Activated CD4-positive, alpha-beta T cell treated with anti-CD3 and anti-CD28 coated beads, Interleukin-10, Interleukin-2, amounts not matched to agents 100 ng/mL and 50 ng/mL, durations not matched to agents 16 hours and 8 hours (primary cell): ENCODE results near the gene SLBP.

Experiments
- DNase-seq: peaks from one replicate; pipeline ENCODE4 v3.0.0-alpha.2; 2020

The SLBP gene

DNA sequence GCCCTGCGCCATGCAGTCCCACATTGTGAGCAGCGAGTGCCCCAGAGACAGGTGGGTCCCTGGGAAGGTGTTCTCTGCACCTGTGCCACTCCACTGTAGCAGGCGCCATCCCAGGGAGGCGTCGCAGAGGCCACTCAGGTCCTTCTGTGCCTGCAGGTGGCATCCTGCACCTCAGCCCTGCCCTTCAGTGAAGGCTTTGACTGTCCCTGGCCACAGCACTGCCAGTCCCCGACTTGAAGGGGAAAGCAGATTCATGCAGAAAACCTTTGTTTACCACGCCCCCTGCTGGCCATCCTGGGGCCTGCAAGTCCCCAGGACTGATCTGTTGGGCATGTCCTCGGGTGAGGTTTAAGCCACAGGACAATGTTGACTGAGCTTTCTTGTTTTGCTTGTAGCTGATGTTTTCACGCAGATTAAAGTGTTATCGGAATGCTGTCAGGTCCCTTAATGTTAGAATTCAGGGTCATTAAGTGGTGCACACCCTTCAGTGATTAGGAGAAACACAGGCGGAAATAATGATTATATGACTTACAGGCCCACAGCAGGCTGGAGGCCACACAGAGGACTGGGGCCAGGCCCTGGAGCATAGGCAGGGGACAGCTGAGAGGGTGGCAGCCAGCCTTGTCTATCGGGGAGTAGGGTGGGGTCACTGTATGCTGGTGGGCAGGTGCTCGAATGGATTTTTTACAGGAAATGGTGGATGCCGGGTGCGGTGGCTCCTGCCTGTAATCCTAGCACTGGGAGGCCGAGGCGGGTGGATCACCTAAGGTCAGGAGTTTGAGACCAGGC, 14.2 kb upstream of the SLBP start:
- DNase-seq = peak; percentile 87

DNA sequence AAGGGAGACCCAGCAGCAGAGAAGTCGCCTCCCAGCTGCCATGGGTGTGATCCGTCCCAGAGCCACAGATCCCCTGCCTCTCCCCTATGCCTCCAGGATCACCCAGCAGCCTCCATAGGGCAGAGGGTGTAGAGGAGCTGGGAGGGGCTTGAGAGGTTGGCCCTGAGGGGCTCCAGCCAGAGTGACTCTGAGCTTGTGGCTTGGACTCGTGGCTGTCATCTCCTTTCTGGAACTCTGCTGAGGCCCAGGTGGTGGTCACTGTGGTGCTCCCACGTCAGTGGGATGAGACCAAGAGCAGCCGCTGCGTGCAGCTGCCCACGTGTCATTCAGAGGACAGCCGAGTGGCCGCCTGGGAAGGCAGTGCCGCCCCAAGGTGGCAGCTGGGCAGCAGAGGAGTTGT, 13.4 kb upstream of the SLBP start:
- DNase-seq = no peak

DNA sequence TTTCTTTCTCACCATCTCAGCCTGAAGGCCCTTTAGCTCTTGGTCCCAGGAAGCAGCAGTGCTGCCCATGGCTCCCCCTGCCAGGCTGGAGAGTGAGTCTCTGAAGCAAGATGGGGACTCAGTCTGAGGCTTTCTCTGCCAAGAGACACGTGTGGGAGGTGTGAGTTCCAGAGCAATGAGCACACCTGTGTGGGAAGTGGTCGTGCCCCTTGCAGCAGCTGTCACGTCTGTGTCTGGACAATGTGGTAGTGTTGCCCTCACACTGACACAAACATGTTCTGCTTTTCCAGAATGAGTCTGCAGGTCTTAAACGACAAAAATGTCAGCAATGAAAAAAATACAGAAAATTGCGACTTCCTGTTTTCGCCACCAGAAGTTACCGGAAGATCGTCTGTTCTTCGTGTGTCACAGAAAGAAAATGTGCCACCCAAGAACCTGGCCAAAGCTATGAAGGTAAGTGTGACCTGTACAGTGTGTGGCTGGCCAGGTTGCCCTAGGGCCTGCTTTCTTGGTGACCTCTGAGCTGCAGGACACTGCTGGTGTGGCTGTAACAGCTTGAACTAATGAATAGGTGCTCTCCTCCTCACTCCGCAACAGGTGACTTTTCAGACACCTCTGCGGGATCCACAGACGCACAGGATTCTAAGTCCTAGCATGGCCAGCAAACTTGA, 11.1 kb upstream of the SLBP start:
- peak; percentile 67 for DNase-seq

DNA sequence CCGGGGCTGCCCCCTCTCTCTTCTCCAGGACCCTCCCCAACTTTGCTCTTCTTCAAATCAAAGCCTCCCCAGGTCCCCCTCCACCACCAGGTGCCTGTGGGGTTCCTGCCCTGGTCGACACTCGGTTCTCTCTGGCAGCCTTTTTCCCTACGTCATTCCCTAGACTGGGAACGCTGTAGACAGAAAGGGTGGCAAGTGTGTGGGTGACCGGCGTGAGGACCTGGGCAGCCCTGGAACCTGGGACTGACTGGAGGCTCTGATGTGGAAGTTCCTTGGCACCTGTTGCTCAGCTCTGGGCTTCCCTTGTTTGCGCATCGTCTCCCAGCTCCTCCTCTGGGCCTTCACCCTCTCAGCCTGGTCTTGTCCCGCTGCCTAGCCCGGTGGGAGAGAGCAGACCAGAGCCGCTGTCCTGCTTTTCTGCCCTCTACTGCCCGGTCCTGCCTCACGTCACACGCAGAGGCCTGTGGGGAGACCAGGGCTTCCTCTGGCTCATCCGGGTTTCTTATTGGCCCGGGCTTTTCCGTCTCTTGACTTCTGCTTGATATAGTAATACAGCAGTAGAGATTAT, 10.5 kb upstream of the SLBP start:
- no peak for DNase-seq

DNA sequence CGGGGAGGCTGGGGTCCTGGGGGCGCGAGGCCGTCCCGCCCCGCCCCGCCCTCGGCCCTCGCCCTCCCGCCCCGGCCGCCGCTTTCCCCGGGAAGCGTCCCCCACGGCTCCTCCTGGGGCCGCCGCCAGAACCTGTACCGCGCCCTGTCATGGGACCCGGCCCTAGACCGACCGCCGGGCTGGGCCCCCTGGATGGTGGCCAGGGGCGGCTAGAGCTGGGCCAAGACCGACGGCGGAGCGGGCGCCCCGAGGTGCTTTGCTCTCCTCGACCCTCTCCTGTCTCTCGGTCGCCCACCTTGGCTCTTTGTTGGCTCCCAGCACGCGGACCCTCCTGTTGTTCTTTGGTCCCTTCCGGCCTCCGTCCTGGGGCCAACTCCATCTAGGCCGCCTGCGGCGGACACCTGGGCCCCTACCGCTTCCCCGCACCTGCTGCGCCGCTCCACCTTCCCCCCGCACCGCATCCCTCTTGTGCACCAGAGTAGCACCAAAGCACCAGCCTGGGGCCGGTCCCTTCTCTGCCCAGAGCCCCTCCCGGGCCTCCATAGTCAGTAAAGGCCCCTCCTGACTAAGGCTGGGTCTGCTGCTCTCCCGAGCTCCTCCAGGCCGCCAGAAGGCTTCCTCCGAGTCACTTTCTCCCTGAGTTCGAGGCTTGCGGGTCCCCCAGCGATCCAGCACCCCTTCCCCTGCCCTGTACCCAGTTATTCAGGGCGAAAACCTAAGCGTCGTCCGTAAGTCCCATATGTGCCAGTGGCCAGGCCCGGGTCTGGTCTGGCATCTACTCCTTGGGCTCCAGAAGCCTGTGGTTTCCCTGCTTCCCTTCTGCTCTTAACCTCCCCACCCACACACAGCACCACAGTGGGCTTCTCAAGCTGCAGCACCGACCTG, 9.8 kb upstream of the SLBP start:
- DNase-seq = no peak

DNA sequence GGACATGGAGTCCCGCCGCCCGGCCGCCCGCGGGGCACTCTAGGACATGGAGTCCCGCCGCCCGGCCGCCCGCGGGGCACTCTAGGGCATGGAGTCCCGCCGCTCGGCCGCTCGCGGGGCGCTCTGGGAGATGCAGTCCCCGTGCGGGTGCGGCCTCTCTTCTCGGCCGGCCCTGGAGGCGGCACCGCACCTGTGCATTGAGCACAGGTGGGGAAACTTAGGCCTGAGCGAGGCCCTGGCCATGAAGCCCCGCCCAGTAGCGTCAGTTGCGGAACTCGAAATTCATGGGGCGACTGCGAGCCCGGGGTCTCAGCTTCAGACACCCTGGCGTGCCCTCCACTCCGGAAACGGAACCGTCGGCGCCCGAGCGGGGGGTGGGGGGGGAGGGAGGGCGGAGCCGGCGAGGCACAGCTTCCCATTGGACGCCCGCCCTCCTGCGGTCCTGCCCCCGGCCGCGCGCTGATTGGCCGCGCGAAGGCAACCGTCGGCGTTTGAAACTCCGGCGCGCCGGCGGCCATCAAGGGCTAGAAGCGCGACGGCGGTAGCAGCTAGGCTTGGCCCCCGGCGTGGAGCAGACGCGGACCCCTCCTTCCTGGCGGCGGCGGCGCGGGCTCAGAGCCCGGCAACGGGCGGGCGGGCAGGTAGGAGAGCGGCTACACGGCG, 9.0 kb upstream of the SLBP start, which contains the start of the genes TACC3 and TMEM129:
Gene TACC3, plus strand, starts transcription at position 519 of the 663 bp plus-strand sequence. CDS start 1,901 bp downstream, outside the sequence.
Gene TMEM129, minus strand, starts transcription at position 321 of the 663 bp plus-strand sequence. CDS start 486 bp downstream, outside the sequence.
- peak; percentile 97 for DNase-seq

DNA sequence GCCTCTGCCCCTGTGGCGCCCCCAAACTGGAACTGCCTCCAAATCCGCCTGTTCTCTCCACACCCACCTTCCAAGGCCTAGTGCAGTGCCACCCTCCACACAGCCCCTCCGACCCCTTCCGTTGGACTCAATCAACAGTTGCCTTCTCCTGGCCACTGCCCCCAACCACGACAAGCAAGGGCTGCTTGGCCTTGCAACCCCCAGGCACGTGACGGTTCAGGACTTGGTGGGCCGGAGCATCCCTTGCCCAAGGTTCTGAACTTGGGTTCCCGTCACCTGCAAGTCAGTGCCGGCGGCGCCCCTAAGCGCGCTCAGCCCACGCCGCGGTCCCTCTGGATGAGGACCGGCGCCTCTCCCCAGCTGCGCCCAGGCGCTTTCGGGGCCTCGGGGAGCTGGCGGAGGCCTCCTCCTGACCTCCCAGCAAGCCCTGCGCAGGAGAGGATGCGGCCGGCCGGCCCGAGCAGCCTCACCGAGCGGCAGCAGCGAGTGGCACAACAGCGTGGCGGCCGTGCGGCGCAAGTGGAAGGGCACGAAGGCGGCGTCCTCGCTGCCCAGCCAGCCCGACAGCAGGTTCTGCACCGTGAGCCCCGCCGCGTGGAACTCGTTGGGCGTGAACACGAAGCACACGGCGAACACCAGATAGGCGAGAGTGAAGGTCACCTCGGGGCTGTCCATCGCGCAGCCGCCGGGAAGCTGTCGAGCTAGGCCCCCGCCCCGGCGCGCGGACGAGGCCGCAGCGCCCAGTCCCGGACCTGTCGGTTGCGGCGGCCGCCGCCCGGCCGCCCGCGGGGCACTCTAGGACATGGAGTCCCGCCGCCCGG, 8.3 kb upstream of the SLBP start:
- DNase-seq = peak; percentile 68

DNA sequence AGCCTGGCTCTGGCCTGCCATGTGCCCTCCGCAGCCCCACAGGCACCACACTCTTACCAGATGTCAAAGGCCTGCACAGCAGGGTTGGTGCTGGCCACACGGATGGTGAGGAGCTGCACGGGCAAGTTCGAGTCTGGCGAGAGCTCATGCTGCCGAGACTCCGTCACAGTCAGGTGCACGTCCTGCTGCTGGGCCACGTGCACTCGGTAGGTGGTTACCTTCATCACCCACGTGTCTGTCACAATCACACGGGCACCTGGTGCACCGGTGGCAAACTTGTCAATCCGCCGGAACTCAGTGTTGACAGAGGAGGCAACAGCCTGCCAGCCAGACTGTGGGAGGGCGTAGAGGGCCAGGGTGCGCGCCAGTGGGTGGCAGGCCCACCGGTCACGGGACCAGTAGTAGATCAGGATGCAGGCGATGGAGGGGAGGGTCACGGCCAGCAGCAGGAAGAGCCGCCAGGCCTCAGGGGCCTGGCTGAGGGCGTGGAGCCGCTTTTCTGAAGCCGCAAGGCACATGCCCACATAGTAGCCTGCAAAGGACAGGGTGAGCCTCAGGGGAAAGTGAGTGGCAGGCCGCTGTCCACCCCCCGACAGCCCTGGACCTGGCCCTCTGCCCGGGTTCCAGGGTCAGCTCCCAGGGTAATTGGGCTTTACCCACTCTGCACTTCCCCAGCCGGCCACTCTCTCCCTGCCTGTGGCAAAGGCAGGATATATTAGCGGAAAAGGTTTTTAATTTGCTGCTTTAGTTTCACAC, 6.2 kb upstream of the SLBP start:
- no peak for DNase-seq

DNA sequence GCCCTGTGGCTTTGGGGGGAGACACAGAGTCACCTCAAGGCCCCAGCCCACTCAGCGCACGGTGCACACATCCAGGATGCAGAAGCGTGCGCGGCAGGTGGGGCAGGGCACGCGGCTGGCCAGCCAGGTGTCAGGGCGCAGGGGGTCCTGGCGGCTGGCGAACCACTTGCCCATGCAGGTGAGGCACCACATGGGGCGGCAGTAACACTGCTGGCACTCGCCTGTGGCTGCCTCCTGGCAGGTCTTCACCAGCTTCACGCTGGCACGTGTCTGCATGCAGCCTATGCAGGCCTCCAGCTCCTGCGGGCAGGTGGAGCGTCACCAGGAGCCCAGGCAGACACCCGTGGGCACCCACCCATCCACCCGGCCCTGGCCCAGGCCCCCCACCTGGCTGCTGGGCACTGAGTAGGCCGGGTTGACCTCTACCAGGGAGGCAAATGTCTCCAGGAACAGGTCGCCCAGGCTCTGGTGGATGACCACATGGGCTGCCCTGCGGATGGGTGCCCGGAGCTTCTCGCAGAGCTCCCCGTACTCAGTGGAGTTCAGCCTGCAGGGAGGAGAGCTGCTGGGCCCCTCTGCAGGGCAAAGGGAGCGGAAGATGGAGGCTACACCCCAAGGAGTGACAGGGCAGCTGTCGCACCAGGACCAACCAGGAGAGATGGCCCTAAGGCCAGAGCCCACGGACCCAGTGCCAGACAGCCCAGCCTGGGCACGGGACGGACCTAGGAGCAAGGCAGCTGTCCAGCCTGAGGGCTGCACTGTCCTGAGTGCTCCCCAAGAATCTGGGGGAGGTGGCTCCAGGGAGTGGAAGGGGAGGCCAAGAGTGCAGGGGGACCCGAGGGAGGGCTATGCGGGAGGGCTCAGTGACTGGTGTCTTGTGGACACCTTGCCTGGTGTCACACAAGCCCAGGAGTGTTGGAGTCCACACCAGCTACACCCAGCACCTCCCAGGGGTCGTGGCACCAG, 5.3 kb upstream of the SLBP start:
- DNase-seq = no peak

DNA sequence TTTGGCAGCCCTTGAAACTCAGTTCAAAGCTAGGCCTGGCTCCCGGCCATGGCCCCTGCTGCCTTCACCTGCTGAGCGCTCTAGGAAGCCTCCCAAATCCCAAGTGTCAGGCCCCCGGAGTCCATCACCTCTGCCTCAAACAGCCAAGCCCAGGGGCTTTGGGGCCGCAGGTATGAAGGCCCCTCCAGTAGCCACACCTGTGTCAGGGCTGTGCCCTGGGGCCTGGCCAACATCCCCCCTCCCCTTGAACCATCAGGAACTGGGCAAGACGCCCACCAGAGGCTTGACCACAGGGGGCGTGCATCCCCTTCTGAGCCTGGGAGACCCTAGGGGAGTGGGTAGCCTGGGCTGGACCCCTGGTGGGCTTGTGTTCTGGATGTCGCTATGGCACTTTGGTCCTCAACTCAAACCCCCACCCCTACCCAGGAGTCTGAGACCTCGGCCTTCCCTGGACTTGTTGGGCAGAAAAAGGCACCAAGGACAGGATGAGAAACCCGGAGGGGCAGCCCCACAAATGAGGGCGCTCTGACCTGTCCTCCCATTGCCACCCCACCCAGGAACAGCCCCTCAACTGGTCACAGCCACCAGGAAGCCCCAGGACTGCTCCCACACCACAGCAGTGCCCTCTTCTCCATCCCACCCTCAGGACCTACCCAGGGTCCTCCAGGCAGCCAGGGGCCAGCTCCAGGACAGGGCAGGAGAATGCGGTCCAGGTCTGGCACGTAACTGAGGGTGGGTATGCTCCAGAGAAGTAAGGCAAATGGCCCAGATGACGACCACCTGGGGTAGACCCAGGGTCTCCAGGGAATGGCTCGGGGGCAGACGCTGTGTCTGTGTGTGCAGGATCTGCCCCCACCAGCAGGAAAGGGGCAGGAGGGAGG, 4.2 kb upstream of the SLBP start:
- DNase-seq = no peak

DNA sequence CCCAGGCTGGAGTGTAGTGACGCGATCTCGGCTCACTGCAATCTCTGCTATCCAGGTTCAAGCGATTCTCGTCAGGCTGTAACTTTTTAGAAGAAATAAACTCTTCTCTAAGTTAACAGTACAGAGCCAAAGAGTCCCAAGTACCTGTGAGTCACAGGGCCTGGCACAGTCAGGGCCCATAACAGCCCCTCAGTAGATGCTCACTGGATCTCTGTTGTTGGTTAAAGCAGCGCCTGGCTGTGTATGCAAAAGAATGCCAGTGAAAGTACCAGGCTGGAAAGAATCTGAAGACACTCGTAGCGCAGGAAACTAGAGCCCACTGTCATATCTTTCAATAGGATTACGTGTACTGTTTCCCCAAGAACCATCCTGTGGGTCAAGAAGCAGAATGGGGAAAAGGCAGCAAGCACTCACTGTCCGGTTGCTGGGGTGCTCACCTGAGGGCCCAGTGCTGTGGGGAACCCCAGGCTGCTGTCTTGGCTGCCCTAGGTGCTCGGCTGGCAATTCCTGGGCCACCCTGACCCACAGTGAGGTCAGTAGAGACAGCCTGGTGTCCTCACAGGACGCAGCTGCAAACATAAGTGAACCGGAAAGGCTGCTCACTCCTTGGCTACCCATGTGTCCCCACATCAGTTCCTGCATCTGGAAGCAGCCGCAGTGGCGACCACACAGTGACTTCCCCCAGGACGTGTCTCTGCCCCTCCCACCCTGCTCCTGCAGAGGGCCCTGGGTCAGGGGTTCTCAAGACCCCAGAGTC, 3.1 kb upstream of the SLBP start:
- DNase-seq = no peak

DNA sequence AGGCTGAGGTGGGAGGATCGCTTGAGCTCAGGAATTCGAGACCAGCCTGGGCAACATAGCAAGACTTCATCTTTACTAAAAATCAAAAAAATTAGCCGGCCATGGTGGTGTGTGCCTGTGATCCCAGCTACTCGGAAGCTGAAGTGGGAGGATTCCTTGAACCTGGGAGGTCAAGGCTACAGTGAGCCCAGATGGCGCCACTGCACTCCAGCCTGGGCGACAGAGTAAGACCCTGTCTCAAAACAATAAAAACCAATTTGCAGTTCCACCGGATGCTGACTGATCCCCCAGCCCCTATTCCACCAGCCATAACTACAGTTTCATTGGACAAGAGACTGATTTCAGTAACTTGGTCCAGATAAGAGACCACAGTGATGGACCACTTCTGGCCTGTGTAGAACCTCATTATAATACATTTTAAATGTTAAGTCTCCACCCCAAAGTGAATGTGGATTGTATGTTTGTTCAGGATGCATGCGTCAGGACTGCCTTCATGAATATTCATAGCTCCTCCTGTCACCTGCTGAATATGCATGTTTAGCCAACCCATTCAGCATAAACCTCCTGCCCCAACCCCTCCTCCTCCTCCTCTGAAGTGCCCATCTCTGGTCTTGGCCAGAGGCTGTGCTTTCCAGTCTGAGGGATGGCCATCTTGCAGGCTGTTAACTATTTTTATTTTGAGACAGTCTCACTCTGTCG, 2.3 kb upstream of the SLBP start:
- no peak for DNase-seq

DNA sequence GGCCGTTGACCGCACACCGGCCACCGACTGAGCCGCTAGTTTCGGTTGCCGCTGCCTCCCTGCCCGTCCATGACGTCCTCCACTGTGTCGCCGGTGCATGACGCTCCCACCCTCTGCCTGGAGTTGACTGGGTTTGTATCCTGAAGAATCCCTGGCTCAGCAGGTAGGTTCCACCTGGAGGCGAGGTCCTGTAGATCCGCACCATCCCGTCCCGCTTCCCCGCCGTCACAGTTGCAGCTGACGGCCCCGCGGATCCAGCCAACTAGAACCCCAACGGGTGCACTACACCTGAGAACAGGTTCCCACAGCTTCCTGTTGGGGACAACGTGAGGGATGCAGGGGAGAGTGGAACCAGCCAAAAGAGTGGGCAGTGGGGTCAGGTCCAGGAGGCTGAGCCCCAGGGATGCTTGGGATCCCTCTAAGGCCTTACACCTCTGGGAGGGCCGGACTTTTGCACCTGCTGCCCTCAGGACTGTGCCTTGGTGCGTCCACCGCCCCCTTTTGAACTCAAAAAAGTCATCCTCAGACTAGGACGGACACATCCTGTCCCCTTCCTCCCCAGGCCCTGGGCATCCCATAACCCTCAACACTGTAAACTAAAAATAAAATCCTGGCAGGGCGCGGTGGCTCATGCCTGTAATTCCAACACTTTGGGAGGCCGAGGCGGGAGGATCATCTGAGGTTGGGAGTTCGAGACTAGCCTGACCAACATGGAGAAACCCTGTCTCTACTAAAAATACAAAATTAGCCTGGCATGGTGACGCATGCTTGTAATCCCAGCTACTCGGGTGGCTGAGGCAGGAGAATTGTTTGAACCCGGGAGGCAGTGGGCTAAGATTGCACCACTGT, 1.1 kb upstream of the SLBP start:
- no peak for DNase-seq

DNA sequence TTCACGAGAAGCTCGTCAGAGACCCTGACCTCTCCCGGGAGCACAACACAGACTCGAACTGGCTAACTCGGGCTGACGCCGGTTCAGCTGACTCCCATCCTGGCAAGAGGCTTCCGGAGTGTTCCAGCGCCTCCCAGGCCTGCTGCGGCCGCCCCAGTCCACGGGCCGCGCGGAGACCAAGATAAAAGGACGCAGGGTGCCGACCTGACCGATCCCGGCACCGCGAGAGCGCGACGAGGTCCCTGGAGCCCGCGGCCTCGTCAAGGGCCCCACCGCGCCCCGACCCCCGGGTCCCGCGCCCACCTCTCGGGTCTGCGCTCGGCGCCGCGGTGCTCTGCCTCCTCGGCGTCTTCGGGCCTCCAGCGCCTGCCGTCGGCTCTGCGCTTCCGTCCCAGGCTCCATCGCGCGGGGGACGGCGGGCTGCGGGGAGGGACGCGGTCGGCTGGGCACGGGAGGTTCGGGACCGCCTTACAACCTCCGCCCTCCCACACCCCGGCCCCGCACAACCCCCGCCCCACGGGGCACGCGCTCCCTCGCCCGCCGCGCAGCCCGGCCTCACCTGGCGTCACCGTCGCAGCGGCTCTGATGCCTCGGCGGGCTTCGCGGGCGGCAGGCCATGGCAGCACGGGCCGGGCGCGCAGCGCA, 426 bp downstream of the SLBP start:
- DNase-seq = peak; percentile 56

DNA sequence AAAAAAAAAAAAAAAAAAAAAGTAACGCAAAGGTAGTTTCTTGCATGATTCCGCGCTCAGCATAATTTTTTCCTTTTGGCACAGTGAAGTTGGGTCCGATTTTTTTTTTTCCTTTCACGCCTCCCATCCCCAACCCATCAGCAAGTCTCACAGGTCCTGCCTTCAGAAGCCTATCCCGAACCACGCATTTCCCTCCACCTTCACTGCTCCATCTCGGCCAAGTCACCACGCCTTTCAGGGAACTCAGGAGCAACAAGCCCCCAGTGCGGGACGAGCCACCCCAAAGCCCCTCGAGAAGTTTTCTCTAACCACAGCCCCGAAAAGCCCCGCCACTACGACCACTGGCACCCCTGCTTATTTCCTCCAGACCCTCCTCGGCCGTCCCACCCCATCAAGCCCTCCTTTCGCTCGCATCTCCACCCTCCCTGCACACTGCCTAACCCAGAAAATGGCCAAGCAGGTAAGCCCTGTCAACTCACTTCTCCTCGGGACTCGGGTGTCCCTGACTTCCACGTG, 1.0 kb downstream of the SLBP start:
- no peak for DNase-seq
